HG02938 (cell line): Measurements from ENCODE around the gene MYL4.
"Not testable (repeated sequence)": the region's sequence is repeated elsewhere in the genome, so short reads cannot be mapped to it uniquely, and the experiment has no call there.

Experiments used
- ATAC-seq: cut with Tn5 transposase; IDR thresholded peaks from one replicate; pipeline ENCODE4 v1.9.1; 2021; ENCODE audit warnings: mild to moderate bottlenecking, moderate library complexity; ENCODE audit not compliant: unreplicated experiment

The MYL4 gene

DNA sequence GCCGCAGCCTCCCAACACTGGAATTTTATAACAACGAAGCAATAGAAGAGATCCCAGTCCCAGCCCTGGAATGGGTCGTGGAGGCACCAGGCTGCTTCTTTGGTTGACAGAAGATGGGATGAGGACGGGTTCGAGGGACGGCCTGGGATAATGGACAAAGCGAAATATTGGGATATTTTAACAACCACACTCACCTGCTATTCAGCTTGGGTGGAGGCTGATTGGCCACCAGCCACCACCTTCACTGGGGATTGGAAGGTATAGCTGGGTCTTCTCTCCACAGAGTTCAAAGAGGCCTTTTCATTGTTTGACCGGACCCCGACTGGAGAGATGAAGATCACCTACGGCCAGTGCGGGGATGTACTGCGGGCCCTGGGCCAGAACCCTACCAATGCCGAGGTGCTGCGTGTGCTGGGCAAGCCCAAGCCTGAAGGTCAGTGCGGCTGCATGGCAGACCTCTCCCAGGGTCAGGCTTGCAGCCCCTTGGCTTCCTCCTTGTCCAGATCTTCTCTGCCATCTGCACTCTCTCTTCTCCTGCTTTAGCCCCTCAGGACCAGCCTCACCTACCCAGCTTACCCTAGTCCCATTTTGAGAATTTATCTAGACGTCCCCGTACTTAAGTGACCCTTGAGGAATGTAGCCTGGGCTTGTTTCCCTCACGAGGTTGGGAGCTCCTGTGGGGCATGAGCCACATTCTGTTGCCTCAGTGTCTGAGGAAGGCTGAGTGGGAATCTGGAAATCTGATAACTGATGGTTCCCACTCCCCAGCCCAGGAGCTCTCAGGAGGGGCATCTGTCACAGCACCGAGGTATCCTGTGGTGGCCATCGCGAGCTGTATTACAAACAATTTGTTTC lies 10.7 kb downstream of the MYL4 start:
- no peak for ATAC-seq

DNA sequence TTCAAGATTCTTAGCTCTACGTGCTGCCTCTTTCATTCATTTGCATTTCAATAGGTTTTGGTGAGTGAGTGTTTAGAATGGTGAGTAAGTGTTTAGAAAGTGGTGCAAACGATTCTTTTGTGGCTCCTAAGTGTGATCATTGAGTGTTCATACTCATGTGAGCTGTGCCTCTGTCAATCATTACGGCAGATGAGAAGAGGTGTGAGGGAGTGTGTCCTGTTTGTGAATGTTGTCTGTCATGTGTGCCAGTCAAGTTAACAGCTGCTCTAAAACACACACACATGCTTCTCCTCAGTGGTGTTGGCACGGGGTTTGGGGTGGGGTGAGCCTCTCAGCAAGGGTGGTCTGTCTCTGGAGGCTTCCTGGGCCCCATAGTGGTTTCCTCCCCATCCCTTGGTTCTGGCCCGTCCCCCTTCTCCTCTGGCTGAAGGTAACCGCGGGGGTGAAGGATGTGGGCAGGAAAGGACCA lies 11.4 kb downstream of the MYL4 start:
- ATAC-seq: no peak

DNA sequence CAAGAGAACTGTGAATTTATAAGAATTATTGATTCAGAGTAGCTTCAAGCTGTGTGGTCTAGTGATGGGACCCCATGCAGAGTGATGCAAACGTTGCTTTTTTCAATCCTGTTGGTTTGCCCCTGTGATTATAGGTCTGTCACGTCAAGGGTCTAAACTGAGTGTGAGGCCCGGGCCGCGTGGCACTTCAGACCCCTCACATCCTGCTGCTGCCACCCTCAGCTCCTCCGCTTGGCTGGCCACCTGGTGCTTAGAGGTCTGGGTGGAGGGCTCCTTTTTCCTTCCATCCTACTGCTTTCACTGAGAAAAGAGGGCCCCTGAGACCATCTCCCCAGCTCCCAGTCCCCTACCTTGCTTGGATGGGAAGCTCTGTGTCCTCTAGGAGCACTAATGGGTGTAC lies 12.0 kb downstream of the MYL4 start:
- no peak for ATAC-seq

DNA sequence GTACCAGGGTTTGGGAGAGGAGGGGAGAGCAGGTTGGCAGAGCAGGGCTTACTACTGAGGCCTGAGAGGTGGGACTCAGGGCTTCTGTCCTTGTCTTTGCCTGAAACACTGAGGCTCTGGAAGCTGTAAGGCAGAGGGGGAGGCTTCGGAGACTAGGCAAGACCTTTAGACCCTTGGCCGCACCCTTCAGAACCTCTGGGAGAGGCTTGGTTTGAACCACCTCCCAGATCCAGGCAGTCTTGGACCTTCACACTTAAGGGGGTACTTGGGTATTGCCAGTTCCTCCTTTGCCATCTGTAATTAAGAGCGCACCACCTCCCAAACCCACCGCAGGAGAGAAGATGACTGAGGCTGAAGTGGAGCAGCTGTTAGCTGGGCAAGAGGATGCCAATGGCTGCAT lies 12.9 kb downstream of the MYL4 start:
- ATAC-seq: no peak

DNA sequence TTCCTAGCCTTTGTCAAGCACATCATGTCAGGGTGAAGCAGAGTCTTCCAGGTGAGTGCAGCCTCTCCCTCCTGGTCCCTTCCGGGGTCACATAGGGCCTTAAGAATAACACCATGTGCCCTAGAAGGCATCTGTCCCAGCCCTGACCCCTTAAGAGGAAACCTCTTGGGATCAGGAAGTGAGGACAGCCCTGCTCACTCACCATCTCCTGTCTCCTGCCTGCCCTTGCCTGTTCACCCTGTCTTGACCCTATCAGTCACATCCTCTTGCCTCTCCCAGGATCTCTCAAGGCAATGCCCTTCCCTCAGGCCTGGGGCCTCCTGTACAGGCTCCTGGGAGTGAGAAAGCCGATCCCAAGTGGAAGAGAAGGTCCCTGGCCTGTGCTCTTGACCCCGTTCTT lies 13.9 kb downstream of the MYL4 start:
- no peak for ATAC-seq

DNA sequence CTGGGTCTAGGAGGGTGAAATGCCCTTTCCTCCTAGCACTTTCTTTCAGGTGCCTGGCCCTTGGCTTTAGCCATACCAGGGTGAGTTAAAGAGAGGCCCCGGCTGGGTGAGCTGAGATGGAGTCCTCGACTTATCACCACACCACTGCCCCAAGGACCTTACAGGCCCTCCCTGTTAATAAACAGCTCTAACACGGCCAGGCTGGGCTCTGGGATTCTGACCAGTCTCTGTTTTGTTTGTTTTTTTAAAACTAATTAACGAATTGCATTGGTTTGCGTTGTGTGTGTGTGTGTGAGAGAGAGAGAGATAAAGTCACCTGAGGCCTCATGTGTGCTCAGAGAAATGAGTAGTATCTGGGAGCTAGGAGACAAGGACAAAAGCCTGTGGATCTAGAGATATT lies 14.3 kb downstream of the MYL4 start:
- no peak for ATAC-seq

DNA sequence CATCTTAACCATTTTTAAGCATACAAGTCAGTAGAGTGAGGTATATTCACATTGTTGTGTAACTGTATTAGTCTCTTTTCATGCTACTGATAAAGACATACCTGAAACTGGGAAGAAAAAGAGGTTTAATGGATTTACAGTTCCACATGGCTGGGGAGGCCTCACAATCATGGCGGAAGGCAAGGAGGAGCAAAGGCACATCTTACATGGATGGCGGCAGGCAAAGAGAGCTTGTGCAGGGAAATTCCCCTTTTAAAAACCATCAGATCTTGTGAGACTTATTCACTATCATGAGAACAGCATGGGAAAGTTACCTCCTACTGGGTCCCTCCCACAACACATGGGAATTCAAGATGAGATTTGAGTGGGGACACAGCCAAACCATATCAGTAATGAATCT lies 14.9 kb downstream of the MYL4 start:
- not testable (repeated sequence) for ATAC-seq

DNA sequence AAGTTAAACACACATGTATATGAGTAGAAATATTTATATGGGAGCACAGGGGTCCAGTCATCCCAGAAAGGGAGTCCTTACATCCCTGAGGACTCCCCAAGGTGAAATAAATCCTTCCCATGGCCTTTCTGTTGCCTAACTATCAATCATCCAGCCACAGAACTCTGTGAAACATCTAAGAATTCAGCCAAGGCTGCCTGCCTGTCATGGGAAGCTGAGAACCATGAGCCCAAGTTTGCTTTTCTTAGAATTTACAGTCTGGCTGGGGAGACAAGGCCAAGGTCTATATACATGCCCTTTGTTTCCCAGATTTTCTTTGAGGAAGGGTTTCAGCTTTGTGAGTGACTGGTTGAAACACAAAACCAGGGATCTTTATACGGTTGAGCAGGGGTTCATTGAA lies 15.8 kb downstream of the MYL4 start:
- ATAC-seq: no peak

DNA sequence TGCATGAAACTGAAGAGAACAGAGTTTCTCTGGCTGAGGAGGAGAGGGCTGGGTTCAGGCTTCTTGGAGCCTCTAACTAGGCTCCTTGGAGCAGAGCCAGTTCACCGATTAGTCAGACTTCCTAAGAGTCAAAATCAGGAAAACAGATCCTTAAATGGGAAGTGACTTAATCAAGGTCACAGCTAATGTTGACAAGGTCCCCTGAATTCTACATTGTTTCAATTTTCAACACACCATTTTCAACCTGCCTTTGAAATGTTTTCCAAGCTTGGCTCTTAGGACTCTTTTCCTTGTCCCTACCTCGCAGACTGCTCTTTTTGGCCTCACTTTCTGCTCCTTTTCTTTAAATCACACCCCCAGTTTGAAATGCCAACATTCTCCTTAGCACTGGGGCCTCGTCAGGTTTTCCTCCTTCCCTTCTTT lies 16.3 kb downstream of the MYL4 start:
- no peak for ATAC-seq

DNA sequence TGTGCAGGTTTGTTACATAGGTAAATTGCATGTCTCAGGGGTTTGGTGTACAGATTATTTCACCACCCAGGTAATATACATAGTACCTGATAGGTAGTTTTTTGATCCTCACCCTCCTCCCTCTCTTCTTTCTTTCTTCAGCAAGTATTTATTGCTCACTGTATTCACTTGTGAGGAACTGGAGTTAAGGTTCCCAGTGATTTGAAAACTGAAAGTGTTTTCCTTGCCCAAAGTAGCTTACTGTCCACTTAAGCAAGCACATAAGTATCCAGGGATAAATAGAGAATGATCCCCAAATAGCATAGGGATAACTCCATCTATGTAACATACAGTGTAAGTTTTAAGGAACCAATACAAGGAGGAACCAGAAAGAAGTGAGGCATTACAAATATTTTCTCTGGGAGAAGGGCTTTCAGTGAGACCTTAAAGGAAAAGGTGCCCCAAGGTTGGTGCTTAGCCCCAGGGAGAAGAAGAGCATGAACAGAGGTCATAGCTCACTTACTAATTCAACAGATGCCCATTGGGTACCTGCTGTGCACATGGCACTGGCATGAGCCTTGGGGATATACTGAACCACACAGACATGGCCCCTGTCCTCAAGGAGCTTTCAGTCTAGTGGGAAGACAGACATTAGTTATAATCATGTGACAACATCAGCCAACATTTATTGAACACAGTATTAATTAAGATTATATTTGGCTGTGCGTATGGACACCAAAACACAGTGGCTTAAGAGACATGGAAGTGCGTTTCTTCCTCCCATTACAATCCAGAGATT lies 17.0 kb downstream of the MYL4 start:
- no peak for ATAC-seq

DNA sequence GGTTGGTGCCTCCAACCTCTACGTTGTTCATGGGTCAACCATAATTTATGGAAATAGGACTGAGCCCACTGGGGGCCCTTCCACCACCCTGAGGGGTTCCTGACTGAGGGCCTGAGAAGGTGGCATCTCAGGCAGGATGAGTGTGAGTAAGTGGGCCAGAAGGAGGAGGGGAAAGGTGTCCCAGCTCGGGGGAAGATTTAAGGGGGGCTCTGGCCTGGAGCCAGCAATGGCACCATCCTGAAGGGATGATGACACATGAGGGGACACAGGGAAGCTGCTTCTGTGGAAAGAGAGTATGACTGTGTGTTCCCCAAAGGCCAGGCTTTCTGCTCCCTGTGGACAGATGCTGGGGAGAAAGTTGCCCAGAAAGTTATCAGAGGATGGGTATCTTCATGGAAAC lies 18.7 kb downstream of the MYL4 start:
- no peak for ATAC-seq

DNA sequence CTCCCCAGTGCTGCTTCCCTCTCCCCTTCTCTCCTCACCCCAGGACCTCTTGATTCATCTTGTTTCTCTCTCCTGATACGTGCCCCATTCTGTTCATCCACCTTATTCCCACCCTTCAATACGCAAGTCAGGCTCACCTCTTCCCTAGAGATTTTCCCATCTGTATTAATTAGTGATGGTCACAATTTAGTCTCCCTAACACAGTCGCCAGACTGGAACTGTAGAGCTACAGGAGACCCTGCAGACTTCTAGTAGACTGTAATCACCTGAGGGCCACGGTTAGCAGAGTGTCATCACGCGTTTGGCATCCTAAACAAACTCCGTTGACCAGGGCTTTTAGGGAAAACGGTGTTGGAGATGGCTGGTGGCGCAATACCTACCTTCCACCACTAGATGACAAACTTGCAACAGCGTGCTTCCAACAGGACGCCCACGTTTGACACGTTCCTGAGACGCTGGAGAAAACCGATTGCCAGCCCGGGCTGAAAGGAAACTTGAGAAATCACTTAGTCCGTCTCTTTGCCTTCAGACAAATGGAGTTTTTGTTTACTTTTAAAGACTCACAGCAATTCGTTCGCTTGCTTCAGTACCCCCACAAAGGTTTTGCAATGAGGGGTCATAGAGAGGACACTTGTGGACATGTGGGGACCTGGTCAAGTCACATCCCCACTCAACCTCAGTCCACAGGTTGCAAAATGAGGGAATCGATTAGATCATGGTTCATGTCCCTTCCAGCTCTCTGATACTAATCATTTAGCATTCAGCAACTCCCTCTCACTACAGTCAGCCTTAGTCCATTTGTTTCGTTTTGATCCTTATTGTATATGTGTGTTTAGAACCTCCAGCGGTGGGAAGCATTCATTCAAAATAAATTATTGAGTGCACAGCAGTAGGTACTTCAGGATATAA lies 20.6 kb downstream of the MYL4 start:
- no peak for ATAC-seq

DNA sequence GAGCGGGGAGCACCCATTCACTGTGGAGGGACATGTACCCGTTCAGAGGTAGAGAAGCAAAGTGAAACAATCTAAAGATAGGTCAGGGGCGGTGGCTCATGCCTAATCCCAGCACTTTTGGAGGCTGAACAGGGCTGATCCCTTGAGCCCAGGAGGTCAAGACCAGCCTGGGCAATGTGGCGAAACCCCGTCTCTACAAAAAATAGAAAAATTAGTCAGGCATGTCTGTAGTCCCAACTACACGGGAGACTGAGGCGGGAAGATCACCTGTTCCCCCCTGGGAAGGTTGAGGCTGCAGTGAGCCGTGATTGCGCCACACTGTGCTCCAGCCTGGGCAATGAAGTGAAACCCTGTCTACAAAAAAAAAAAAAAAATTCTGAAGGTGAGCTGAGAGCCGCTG lies 21.7 kb downstream of the MYL4 start:
- no peak for ATAC-seq

DNA sequence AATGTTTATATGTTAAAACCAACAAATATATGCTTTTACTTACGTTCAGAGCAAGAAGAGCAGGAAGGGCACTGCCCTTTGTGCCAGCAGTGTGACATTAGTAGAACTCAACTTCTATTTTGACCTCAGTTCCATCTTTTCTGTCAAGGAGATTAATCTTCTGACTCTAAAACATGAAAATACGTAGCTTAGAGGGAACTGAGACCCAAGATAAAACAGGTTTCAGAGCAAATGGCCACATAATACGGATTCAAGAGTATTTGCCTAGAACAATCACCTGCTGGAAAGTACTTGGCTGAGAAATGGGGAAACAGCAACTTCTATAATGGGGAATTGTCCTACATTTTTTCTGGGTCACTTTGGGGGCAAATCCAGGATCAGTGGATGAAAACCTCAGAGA lies 22.2 kb downstream of the MYL4 start:
- no peak for ATAC-seq

DNA sequence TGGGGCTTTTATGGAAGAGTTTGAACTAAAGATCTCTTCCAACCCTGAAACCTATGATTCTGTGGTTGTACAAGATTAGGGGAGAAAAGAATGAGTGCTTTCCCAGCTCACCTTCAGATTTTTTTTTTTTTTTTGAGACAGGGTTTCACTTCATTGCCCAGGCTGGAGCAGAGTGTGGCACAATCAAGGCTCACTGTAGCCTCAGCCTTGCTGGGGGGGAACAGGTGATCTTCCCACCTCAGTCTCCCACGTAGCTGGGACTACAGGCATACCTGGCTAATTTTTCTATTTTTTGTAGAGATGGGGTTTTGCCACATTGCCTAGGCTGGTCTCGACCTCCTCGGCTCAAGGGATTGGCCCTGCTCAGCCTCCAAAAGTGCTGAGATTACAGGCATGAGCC lies 22.7 kb downstream of the MYL4 start:
- no peak for ATAC-seq

DNA sequence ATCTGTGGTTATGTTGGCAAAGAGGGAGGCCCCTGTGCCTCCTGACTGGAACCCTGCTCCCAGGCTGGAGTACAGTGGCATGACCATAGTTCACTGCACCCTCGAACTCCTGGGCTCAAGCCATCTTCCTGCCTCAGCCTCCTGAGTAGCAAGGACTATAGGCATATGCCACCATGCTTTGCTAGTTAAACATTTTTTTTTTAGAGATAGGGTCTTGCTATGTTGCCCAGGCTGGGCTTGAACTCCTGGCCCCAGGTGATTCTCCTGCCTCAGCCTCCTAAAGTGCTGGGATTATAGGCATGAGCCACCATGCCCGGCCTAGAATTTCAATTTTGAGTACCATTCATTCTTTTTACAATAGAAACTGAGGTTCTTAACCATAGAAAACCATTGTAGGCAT lies 23.3 kb downstream of the MYL4 start:
- ATAC-seq: no peak

DNA sequence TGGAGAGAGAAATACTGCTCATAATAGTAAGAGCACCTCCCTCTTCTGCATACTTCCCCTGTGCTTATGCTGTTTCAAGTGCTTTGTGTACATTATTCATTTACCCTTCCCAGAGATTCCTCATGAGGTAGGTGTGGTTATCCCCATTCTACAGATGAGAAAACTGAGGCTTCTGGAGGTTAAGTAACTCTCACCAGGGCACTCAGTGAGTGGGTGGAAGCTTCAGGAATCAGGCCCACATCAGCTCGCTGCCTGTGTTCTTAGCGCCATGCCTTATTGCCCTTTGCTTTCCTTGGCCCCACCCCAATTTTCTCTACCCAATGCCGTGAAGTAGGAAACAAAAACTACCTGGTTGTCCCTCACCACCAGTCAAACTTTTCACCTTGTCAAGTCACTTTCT lies 26.4 kb downstream of the MYL4 start:
- ATAC-seq: no peak

DNA sequence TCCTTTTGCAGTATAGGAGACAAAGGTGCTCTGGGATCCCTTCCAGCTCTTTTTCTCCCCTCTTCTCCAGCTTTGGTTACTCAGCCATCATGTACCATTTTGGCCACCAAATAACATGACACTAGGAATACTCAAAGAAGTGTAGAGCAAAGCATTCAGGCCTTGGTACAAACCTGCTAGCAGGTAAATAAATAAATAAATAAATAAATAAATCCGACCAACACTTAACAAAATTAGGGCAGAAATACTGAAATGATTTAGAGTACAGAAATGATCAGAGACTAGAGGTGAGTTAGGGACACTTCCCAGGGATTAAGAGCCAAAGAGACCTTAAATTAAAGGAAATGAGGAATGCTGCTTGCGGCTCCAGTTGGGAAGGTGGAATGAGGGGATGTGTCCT lies 26.8 kb downstream of the MYL4 start:
- ATAC-seq: no peak

DNA sequence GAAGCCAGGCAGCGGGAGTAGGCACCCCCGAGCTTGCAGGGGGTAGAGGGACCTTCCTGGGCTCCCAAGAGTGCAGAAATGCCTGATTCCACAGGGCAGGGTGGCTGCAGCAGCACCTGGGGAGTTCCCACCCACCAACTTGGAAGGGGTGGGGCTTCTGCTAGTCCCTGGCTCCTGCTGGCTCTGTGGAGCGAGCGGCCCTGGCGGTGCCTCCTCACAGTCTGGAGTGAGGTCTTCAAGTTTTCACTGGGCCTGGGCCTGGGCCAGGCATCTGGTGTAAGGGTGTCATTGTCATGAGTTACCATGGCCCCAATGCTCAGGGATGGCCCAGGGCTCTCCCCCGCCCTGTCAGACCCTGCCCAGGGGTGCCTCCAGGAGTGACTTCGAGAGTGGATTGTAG lies 28.7 kb downstream of the MYL4 start:
- ATAC-seq: no peak

DNA sequence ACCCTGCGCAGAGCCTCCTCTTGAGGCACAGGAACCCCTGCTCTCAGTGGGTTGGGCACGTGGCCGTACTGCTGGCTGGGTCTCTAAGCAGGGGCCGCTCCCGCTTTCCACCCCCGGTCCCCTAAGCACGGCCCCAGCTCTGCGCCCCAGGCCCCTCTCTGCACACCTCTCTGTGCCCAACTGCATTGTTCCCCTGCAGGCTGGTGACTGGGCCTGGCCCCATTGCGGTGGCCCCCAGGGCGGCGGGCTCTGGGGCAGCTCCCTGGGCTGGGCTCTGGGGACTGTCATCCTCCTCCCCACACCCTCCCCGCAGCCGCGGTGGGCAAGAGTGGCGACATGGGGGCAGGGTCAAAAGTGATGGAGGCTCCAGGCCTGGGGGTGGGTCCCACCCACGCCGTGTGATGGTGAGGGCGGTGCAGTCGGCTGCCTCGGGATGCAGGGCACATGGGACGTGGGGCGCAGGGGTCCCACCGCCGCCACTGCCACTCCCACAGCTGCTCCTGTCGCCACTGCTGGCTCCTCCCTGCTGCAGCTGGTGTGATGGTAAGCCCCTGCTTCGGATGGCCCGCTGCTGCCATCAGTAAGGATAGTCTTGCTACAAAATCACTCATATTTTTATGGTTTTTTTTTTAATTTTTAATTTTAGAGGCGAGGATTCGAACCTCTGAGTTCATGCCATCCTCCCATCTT lies 29.3 kb downstream of the MYL4 start:
- ATAC-seq: no peak

DNA sequence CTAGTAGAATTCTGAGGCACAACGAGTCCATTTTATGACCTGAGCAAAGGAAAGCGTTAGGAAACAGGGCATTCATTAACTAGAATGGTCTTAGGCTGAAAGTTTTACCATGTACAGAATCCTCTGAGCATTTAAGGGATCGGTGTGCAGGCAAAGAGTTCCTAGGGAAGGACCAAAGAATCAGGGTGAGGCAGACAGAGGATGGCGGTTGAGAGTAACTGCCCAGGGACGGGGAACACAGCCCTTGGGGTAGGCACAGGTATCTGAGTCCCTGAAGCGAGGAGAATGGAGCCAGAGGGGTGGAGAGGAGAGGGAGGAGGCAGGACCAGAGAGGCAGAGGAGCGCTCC lies 30.4 kb downstream of the MYL4 start:
- no peak for ATAC-seq
